HG03025 (cell line): Measurements from ENCODE around the gene ANO9.

Source experiments
- ATAC-seq: cut with Tn5 transposase; IDR thresholded peaks from one replicate; pipeline ENCODE4 v1.9.1; 2021; ENCODE audit warnings: mild to moderate bottlenecking, moderate library complexity; ENCODE audit not compliant: unreplicated experiment, low FRiP score

The ANO9 gene, protein sequence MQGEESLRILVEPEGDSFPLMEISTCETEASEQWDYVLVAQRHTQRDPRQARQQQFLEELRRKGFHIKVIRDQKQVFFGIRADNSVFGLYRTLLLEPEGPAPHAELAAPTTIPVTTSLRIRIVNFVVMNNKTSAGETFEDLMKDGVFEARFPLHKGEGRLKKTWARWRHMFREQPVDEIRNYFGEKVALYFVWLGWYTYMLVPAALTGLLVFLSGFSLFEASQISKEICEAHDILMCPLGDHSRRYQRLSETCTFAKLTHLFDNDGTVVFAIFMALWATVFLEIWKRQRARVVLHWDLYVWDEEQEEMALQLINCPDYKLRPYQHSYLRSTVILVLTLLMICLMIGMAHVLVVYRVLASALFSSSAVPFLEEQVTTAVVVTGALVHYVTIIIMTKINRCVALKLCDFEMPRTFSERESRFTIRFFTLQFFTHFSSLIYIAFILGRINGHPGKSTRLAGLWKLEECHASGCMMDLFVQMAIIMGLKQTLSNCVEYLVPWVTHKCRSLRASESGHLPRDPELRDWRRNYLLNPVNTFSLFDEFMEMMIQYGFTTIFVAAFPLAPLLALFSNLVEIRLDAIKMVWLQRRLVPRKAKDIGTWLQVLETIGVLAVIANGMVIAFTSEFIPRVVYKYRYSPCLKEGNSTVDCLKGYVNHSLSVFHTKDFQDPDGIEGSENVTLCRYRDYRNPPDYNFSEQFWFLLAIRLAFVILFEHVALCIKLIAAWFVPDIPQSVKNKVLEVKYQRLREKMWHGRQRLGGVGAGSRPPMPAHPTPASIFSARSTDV

DNA sequence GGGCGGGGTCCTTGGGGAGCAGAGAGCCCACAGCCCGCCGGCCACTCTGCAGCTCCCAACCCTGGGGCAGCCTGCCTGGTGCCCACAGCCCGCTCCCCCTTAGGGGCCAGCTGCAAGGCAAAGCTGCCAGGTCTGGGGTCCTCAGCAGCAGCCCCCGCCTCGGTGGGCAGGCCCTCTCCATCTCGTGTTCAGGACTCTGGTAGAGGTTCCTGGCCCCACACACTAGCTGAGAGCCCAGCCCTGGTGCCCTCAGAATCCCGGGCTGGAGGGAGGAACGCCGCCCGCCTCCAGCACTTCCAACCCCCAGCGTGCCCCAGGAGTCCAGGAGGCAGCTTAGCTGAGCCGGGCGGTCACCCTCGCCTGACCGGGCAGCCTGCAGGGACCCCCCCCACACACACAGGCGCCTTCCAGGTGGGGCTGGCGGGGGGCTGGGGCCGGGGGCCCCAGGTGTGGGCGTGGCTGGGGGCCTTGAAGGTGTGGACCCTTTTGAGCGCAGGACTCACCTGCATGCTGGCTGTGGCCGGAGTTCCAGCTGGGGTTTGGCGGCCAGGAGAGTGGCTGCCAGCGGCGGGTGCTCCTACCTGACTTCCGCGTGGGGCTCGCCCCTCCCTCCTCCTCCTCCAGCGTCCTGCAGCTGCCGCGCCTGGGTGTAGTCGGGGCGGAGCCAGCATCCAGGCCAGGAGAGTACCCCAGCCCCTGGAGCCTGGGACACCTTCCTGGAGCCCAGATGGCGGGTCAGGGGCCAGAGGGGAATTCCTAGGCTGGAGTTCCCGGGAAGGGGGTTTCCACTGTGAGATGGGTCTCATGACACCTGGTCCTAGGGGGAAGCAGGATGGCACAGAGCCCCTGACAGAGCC lies at the start of gene ANO9:
Gene ANO9 (minus strand): TSS at position 594 of the 857 bp plus-strand sequence. CDS start 85 bp downstream, at position 509.
- no peak for ATAC-seq

DNA sequence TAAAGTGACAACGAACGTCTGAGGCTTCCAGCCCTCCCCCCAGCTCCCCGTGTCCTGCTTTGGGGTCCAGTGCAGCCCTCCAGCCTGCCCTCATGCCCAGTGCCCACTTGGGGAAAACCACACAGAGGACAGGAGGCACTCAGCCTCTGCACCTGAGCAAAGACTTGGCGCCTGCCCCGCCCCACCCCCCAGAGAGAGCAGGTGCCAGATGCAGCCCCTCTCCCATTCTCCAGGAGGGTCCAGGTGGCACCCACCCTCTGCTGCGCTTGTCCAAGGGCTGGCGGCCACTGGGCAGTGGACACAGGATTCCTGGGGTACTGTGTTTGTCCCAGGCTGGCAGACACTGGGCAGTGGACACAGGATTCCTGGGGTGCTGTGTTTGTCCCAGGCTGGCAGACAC lies 49.5 kb upstream of the ANO9 start:
- no peak for ATAC-seq

DNA sequence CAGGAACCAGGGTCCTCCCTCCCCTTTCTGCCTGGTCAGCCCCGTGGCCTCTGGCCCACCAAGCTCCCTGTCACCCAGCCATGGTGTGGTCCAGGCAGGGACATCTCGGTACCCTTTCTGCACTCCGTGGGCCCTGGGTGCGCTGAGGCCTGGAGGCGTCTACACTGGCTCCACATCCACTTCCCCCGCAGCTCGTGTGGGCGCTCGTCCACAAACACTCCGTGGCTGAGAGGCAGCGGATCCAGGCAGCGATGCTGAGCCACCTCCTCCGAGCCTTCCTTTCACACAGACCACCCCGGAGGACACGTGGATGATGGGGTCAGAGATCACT lies 49.1 kb upstream of the ANO9 start:
- ATAC-seq, result no peak

DNA sequence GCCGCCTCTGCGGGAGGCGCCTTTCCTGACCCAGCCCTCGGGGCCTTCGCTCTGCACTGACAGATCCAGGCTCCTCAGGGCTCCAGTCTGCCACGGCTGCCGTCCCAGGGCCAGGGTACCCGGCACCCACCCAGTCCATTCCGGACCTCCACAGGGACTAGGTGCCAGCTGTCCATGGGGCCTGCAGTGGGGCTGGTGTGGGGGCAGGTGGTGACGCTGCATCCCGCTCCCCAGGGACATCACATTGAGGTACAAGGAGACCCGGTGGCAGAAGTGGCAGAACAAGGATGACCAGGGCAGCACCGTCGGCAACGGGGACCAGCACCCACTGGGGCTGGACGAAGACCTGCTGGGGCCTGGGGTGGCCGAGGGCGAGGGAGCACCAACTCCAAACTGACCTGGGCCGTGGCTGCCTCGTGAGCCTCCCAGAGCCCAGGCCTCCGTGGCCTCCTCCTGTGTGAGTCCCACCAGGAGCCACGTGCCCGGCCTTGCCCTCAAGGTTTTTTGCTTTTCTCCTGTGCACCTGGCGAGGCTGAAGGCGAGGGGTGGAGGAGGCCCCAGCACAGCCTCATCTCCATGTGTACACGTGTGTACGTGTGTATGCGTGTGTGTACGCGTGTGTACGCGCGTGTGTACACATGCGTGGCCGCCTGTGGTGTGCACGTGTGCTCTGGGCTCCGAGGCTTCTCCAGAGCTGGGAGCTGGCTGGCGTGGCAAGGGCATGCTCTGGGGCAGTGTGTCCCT lies 48.5 kb upstream of the ANO9 start:
- no peak for ATAC-seq

DNA sequence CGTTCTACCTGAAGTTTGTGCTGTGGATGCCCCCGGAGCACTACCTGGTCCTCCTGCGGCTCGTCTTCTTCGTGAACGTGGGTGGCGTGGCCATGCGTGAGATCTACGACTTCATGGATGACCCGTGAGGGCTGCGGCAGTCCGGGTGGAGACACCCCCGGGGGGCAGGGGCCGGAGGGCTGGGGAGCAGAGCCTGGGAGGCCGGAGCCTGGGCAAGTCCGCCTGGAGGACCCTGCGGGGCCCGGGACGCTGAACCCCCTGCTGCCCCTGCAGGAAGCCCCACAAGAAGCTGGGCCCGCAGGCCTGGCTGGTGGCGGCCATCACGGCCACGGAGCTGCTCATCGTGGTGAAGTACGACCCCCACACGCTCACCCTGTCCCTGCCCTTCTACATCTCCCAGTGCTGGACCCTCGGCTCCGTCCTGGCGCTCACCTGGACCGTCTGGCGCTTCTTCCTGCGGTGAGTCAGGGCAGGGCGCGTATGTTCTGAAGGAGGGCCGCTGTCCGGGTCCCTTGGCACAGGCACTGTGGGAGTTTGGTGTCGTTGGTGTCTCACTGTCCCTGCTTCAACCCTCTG lies 47.9 kb upstream of the ANO9 start:
- no peak for ATAC-seq

DNA sequence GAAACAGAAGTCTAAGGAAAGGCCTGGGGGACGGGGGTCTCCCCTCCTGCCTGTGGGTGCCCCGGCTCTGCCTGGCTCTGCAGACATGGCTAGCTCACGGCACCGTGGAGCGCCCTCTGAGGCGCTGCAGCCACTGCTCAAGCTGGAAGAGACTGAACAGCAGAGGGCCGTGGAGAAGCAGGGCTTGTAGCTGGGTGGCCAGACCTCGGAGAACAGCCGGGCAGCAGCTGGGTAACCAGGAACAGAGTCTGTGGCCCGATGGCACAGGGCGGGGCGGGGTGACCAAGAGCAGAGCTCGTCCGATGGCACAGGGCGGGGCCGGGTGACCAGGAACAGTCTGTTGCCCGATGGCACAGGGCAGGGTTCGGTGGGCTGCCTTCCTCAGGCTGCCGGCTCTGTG lies 47.2 kb upstream of the ANO9 start:
- no peak for ATAC-seq

DNA sequence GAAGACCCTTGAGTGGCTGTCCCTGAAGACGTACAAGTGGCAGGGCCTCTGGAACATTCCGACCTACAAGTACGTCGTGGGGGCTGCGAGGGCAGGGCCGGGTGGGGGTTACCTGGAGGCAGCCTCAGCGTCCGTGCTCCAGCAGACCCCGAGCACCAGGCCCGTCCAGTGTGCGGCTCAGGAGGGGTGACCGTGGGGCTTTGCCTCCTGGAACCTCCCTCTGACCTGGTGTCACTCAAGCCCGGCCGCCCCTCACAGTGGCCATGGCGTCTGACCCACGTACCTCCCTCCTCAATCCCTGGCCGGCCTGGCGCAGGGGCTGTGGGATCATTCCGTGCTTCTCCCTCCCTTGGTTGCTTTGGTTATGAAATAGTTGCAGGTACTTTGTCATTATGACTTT lies 46.8 kb upstream of the ANO9 start:
- no peak for ATAC-seq

DNA sequence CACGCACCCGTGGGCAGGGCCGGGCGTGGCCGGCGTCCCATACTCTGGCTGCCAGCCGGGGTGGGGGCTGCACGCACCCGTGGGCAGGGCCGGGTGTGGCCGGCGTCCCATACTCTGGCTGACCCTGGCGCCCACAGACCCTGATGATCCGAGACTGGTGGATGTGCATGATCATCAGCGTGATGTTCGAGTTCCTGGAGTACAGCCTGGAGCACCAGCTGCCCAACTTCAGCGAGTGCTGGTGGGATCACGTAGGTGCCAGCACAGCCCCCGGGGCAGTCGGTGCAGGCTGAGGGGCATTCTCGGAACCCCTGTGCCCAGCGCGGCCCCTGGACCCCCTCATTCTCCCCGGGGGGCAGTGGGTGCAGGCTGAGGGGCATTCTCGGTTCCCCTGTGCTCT lies 46.3 kb upstream of the ANO9 start:
- ATAC-seq, result no peak

DNA sequence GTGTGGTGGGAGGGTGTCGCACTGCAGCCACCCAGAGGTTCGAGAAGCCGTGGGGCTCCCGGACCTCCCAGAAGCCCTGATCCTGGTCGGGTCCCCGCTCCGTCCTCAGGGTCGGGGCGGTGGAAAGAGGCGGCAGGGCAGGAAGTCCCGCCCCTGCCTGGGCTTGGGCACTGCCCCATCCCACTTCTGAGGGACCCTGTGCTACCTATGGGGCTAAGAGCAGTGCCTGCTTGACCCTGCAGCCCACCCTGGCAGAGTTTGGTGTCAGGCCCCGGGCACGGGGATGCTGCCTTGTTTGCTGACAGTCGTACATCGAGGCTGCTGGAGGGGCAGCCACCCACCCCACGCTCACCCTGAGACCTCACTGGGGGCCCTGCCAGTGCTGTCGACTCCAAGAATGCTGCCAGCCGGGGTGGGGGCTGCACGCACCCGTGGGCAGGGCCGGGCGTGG lies 45.8 kb upstream of the ANO9 start:
- no peak for ATAC-seq

DNA sequence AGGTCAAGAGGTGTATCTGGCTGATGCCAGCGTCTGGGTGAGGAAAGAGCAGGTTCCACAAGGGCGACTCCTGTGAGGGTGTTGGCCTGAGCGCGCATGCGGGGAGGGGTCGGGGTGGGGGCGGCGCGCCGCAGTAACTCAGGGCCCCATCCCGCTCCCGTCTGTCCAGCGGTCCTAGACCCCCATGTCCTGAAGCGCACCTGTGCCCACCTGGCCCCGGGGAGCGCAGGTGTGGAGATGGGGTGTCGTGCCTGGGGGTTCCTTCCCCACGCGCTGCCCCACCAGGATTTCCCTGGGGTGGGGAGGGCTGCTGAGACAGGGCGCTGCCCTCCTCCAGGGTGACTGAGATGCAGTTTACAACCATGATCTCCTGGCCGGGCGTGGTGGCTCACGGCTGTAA lies 44.4 kb upstream of the ANO9 start:
- no peak for ATAC-seq

DNA sequence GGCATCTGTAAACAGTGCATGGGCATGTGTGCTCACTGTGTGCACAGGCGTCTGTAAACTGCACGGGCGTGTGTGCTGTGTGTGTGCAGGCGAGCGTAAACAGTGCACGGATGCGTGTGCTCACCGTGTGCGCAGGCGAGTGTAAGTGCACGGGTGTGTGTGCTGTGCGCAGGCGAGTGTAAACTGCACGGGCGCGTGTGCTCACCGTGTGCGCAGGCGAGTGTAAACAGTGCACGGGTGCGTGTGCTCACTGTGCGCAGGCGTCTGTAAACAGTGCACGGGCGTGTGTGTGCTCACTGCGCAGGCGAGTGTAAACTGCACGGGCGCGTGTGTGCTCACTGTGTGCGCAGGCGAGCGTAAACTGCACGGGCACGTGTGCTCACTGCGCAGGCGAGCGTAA lies 42.8 kb upstream of the ANO9 start:
- no peak for ATAC-seq

DNA sequence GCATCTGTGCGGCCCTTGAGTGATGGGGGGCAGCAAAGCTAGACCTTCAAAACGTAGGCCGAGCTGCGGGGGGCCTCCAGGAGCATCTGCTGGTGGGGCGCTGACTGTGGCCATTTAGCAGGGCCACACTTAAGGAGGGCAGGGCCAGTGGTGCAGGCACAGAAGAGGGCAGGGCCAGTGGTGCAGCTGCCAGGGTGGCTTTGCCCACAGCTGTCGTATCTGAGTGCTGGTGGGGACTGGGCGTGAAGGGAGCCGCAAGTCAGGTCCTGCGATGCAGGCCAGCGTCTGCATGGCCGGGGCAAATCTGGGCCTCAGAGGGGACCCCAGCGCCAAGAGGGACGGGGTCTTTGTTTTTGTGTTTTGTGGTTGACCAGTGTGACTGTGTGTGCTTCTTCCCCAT lies 37.5 kb upstream of the ANO9 start:
- no peak for ATAC-seq

DNA sequence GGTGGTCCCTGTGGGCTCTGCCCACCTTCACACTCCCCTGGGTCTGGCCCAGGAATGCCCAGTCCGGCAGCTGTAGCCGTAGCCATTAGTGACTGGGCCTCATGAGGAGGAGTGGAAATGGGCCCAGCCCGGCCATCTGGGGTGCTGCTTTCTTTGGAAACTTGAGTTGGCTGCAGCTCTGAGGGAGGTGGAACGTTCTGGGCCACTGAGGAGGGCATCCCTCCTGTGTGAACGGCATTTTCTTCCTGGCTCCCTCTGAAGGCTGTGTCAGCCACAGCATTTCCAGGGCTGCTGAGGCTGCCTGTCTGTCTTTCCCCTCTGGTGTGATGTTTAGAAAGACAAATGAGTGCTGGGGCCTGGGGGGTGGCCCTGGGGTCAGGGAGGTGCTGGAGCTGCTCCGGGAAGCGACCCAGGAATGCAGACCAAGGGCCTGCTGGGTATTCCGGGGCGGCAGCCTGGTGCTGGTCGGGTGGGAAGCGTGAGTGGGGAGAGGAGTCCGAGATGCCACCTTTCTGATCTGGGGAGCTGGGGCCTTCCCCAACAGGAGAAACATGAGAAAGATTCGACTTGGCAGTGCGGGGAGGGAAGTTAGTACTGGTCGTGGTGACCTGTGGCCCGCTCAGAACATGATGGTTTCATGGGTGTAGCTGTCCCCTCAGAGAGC lies 35.4 kb upstream of the ANO9 start:
- ATAC-seq, result no peak

DNA sequence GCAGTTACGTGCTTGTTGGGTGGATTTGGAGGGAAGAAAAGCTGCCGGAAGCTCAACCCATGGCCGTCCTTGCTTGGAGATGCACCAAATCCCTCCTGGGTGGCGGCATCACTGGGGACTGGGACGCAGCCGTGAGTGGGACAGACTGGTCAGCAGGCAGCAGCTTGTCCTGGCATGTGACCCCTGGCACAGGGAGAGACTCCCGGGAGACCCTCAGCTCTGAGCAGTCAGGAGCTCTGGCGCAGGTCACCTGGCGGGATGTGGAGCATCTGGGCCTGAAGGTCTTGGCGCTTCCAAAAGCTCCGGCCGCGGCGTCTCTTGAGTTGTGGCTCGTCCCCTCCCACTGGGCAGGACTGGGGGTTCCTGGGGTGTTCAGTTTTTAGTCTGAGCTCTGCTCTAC lies 34.6 kb upstream of the ANO9 start:
- no peak for ATAC-seq

DNA sequence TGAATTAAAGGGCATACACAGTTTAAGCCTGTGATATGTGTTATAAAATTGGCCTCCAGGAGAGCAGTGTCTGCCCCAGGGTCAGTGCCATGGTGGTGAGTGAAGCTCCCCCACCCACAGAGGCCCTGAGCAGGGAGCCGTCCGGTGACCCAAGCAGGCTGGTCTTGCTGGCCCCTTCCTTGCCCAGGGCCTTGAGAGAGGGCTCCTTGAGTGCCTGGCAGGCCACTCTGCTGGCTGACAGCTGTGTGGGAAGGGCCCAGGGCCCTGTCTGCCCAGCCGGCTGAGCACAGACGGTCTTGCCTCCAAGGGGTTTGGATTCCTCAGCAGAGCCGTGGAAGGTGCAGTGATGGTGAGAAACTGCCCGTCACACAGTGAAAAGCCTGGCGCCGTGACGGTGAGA lies 34.1 kb upstream of the ANO9 start:
- no peak for ATAC-seq

DNA sequence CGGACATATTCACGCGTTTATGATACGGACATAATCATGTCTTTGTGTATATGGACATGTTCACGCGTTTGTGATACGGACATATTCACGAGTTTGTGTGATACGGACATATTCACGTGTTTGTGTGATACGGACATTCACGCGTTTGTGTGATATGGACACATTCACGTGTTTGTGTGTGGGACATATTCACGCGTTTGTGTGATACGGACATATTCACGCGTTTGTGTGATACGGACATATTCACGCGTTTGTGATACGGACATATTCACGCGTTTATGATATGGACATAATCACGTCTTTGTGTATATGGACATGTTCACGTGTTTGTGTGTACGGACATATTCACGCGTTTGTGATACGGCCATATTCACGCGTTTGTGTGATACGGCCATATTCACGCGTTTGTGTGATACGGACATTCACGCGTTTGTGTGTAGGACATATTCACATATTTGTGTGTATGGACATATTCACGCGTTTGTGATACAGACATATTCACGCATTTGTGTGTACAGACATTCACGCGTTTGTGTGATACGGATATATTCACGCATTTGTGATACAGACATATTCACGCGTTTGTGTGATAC lies 33.2 kb upstream of the ANO9 start:
- ATAC-seq, result no peak

DNA sequence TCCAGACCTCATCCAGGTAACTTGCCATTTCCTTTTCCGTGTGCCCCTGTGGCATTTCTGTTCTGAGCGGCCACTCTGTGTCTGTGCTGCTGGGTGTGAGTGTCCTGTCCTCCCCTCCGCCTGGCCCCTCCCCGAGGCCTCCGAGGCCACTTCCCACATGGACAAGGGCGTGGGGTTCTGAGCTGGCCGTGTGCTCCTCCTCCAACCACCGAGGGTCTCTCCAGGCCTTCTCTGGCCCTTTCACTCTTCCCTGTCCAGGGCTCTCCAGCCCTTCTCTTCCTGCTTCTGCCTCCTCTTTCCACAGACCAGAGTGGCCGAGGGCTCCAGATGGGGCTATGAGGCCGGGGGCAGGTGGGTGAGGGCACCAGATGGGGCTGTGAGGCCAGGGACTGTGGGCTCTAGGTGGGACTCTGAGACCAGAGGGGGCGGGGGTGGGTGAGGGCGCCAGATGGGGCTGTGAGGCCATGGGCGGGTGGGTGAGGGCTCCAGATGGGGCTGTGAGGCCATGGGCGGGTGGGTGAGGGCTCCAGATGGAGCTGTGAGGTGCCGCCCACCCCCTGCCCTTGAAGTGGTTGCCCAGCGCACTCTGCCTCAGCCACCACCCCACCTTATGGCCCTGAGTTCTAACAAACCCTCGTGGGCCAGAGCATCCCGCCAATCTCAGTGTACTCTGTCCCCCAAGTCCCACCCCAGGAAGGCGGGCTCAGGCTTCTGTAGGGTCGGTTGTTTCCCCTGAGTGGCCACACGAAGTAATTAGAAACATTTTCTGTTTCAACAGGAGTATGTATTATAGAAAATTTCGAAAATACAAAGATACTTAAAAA lies 32.4 kb upstream of the ANO9 start:
- ATAC-seq, result no peak

DNA sequence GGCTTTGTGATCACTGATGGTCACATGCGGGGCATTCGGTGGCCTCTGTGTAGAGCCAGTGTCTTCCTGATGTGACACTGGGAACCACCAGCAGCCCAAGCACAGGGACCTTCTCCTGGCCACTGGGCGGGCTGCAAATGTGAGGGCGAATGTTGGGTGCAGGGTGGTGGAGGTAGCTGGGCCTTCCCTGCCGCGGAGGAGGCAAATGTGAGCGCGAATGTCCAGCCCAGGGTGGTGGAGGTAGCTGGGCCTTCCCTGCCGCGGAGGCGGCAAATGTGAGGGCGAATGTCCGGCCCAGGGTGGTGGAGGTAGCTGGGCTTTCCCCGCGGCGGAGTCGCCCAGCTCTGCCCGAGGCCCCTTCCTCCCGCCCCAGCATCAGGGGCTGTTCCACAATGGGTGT lies 31.6 kb upstream of the ANO9 start:
- no peak for ATAC-seq
